DND-41 (cell line): ENCODE data around the gene GLS.

Experiments used
- CTCF ChIP-seq: IDR thresholded peaks from 2 replicates; pipeline ENCODE4 v1.5.1; 2012; ENCODE audit warnings: borderline replicate concordance, low read length, moderate library complexity, mild to moderate bottlenecking; ENCODE audit not compliant: poor library complexity, severe bottlenecking; ENCODE audit errors: extremely low read depth
- EZH2 ChIP-seq: IDR thresholded peaks from 3 replicates; pipeline ENCODE4 v1.6.1; 2012; ENCODE audit warnings: borderline replicate concordance, low read depth, mild to moderate bottlenecking, moderate library complexity, low read length, inconsistent platforms; ENCODE audit not compliant: severe bottlenecking

- TF ChIP-seq CTCF: no peak
- TF ChIP-seq EZH2: no peak
Measured at GRCh38 chr2:191014653-191015020, 134.0 kb downstream of the GLS start.
